ENCODE results near the gene FTL.
"Not testable (repeated sequence)": the region's sequence is repeated elsewhere in the genome, so short reads cannot be mapped to it uniquely, and the experiment has no call there.

The FTL gene

GRCh38 chr19:48965040-48965805 lies at the start of gene FTL:
FTL (plus strand) TSS chr19:48965309; CDS start chr19:48965508, 199 bp downstream.
- in situ Hi-C loops (cut with MboI; ENCODE audit: low pct_unique_long_range_greater_than_20kb, low sequenced_read_pairs): no loop called here
- peak; percentile 97 for DNase-seq

GRCh38 chr19:48915757-48916156 lies 49.4 kb upstream of the FTL start:
- DNase-seq: no peak

DNA sequence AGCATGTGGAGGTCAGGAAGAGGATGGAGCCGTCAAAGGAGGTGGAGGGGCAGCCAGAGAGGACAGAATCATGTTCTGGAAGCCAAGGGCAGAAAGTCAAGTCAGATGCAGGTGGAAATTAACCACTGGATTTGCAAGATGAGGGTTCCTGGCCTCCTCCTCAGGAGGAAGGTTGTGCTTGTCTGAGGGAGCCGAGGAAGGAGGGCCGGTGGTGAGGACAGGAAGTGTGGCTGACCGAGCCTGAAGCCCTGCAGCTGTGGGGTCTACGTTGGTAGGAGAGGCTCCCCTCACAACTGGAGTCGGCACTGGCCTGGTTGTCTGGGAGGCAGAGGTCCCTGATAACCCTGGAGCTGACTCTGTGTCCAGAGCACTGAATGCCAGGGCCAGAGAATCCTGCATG lies 47.0 kb upstream of the FTL start:
- in situ Hi-C loops (cut with MboI; ENCODE audit: low pct_unique_long_range_greater_than_20kb, low sequenced_read_pairs): no loop called here
- no peak for DNase-seq

More at GRCh38 chr19:48915757-48916156, 49.4 kb upstream of the FTL start:
- in situ Hi-C loops (cut with MboI; ENCODE audit: low pct_unique_long_range_greater_than_20kb, low sequenced_read_pairs): no loop called here

DNA sequence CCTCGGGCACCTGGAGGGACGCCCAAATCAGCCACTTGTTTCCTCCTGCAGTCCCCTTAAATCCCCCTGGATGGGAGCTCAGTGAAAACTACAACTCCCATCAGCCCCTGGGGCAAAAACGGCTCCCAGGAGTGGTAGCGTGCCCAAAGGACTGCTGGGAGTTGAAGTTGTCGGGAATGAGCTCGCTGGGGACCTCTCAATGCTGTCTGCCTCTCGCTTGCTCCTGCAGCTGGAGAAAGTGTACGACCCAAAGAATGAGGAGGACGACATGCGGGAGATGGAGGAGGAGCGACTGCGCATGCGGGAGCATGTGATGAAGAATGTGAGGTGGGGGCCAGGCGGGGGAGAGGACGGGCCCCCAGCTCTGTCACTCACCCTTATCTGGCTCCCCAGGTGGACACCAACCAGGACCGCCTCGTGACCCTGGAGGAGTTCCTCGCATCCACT lies 46.3 kb upstream of the FTL start:
- DNase-seq: peak; percentile 30
- in situ Hi-C loops (cut with MboI; ENCODE audit: low pct_unique_long_range_greater_than_20kb, low sequenced_read_pairs): no loop called here

- in situ Hi-C loops (cut with MboI; ENCODE audit: low pct_unique_long_range_greater_than_20kb, low sequenced_read_pairs); DNase-seq: not testable (repeated sequence)
Observed at GRCh38 chr19:48919271-48919670, 45.8 kb upstream of the FTL start.

- in situ Hi-C loops (cut with MboI; ENCODE audit: low pct_unique_long_range_greater_than_20kb, low sequenced_read_pairs): no loop called here
- DNase-seq: no peak
Observed at GRCh38 chr19:48920949-48921348, 44.2 kb upstream of the FTL start.

DNA sequence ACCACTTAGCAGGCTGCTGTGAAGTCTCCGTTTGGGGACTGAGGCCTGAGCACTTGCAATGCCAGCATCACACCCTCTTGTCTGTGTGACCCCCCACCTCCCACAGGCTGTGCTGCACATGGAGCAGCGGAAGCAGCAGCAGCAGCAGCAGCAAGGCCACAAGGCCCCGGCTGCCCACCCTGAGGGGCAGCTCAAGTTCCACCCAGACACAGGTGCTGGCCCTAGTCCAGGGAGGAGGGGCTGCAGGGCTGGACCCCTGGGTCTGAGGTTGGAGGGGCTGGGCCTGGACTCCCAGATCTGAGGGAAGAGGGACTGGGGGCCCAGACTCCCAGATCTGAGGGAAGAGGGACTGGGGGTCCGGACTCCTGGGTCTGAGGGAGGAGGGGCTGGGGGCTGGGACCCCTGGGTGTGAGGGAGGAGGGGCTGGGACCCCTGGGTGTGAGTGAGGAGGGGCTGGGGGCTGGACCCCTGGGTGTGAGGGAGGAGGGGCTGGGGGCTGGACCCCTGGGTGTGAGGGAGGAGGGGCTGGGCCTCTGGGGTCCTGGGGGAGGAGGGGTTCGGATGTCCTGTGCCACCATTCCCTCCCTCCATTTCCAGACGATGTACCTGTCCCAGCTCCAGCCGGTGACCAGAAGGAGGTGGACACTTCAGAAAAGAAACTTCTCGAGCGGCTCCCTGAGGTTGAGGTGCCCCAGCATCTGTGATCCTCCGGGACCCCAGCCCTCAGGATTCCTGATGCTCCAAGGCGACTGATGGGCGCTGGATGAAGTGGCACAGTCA lies 43.2 kb upstream of the FTL start:
- DNase-seq: no peak
- in situ Hi-C loops (cut with MboI; ENCODE audit: low pct_unique_long_range_greater_than_20kb, low sequenced_read_pairs): no loop called here

GRCh38 chr19:48922548-48923490 lies 42.3 kb upstream of the FTL start:
- in situ Hi-C loops (cut with MboI; ENCODE audit: low pct_unique_long_range_greater_than_20kb, low sequenced_read_pairs): no loop called here
- DNase-seq: no peak

GRCh38 chr19:48925240-48925843 lies 39.8 kb upstream of the FTL start:
- in situ Hi-C loops (cut with MboI; ENCODE audit: low pct_unique_long_range_greater_than_20kb, low sequenced_read_pairs): no loop called here
- no peak for DNase-seq

- in situ Hi-C loops (cut with MboI; ENCODE audit: low pct_unique_long_range_greater_than_20kb, low sequenced_read_pairs); DNase-seq: not testable (repeated sequence)
Observed at GRCh38 chr19:48925890-48926289, 39.2 kb upstream of the FTL start.

- in situ Hi-C loops (cut with MboI; ENCODE audit: low pct_unique_long_range_greater_than_20kb, low sequenced_read_pairs): no loop called here
- DNase-seq: no peak
Observed at GRCh38 chr19:48926909-48927308, 38.2 kb upstream of the FTL start.

DNA sequence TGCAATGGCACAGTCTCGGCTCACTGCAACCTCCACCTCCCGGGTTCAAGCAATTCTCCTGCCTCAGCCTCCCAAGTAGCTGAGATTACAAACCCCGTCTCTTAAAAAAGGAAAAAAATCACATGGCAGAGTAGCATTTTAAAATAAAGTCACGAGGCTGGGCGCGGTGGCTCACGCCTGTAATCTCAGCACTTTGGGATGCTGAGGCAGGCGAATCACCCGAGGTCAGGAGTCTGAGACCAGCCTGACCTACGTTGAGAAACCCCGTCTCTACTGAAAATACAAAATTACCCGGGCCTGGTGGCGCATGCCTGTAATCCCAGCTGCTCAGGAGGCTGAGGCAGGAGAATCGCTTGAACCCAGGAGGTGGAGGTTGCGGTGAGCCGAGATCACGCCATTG lies 37.4 kb upstream of the FTL start:
- in situ Hi-C loops (cut with MboI; ENCODE audit: low pct_unique_long_range_greater_than_20kb, low sequenced_read_pairs); DNase-seq: not testable (repeated sequence)

- in situ Hi-C loops (cut with MboI; ENCODE audit: low pct_unique_long_range_greater_than_20kb, low sequenced_read_pairs): no loop called here
- DNase-seq: no peak
Observed at GRCh38 chr19:48928164-48929025, 36.7 kb upstream of the FTL start.

- peak; percentile 75 for DNase-seq
- in situ Hi-C loops (cut with MboI; ENCODE audit: low pct_unique_long_range_greater_than_20kb, low sequenced_read_pairs): no loop called here
Observed at GRCh38 chr19:48933382-48933932, 31.7 kb upstream of the FTL start, which contains the start of gene DHDH. DHDH (plus strand) TSS chr19:48933699; CDS start chr19:48933722, 23 bp downstream.

GRCh38 chr19:48934837-48935236 lies 30.3 kb upstream of the FTL start:
- in situ Hi-C loops (cut with MboI; ENCODE audit: low pct_unique_long_range_greater_than_20kb, low sequenced_read_pairs): no loop called here
- DNase-seq: no peak

DNA sequence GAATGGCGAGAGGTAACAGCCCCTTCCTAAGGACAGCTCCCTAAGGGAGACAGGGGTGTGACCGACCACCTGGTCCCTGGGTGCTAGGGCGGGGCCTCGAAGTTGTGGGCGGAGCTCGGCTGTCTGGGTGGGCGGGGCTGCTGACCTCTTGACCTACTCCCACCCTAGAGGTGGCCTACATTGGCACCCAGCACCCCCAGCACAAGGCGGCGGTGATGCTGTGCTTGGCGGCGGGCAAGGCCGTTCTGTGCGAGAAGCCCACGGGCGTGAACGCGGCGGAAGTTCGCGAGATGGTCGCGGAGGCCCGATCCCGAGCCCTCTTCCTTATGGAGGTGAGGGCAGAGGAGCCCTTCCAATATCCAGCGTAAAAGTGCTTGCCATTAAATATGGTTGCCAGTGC lies 29.2 kb upstream of the FTL start:
- DNase-seq: no peak
- in situ Hi-C loops (cut with MboI; ENCODE audit: low pct_unique_long_range_greater_than_20kb, low sequenced_read_pairs): no loop called here

DNA sequence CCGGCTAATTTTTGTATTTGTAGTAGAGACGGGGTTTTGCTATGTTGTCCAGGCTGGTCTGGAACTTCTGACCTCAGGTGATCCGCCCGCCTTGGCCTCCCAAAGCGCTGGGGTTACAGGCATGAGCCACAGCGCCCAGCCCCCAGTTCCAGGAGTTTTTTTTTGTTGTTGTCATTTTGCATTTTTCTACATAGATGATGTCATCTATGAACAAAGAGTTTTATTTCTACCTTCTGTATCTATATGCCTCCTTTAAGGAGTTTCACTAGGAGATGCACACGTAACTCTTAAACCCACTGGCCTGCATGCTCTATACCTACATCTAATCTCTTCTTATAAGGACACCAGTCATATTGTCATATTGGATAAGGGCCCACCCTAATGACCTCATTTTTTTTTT lies 26.9 kb upstream of the FTL start:
- in situ Hi-C loops (cut with MboI; ENCODE audit: low pct_unique_long_range_greater_than_20kb, low sequenced_read_pairs): no loop called here
- no peak for DNase-seq

DNA sequence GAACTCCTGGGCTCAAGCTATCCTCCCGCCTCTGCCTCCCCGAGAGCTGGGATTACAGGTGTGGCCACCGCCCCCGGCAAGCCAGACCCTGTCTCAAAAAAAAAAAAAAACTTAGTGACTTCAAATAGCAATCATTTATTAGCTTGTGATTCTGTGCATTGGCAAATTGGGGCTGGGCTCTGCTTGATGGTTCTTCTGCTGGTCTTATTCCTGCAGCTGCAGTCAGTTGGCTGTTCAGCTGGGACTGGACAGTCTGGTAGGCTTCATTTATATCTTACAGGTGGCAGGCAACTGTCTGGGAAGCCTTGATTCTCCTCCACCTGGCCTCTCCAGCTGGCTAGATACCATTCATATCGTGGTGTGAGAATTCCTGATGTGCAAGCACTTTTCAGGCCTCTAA lies 24.2 kb upstream of the FTL start:
- DNase-seq: no peak
- in situ Hi-C loops (cut with MboI; ENCODE audit: low pct_unique_long_range_greater_than_20kb, low sequenced_read_pairs): no loop called here
